CD4-positive, alpha-beta T cell (primary cell): ENCODE data around the gene TEN1. TPM values are rescaled to one million over a fixed set of nuclear protein-coding genes. Genes with fewer than 3 reads are reported as not detected.

ENCODE experiments used
- ATAC-seq: fragments of 200-7000 bp; cut with Tn5 transposase; one replicate; pipeline ENCODE4 v1.10.0; 2022; ENCODE audit warnings: mild to moderate bottlenecking; ENCODE audit not compliant: poor library complexity
- CTCF ChIA-PET: fragments of 350-600 bp; sonication (Branson Sonifier 250); formaldehyde crosslinking; loops from one replicate; lab custom pipeline; 2021; ENCODE audit warnings: antibody characterized with exemption, inconsistent platforms; lab: Charles Lee
- POLR2A ChIA-PET: fragments of 350-600 bp; sonication (Branson Sonifier 250); formaldehyde crosslinking; loops from one replicate; lab custom pipeline; 2021; ENCODE audit warnings: antibody characterized with exemption, inconsistent platforms; lab: Charles Lee
- DNase-seq, 14 experiments: peaks; one replicate each; pipeline ENCODE4 v3.0.0-alpha.2; 2013 to 2020; ENCODE audit warnings: mixed read lengths in 2 of 14
- H3K27ac ChIP-seq, 2 donors: one replicate each; pipeline versions ENCODE4 v1.5.1 to v1.7.0; 2013; ENCODE audit warnings: low read length in 2 of 2, low read depth in 1 of 2, mild to moderate bottlenecking in 1 of 2
- H3K27me3 ChIP-seq, 2 experiments: 1 replicate in 1 of 2; 2 replicates in 1 of 2; pipeline versions ENCODE4 v1.6.1 to v1.7.0; 2013; ENCODE audit warnings: low read length in 2 of 2, control low read depth in 1 of 2, mild to moderate bottlenecking in 1 of 2, moderate library complexity in 1 of 2; ENCODE audit not compliant: insufficient read depth in 2 of 2, control insufficient read depth in 1 of 2
- H3K36me3 ChIP-seq: one replicate; pipeline ENCODE4 v1.6.1; 2013; ENCODE audit warnings: low read length, control low read depth; ENCODE audit not compliant: insufficient read depth
- H3K4me1 ChIP-seq: one replicate; pipeline ENCODE4 v1.6.1; 2013; ENCODE audit warnings: low read length, control low read depth; ENCODE audit not compliant: insufficient read depth
- H3K4me3 ChIP-seq: one replicate; pipeline ENCODE4 v1.5.1; 2013; ENCODE audit warnings: mild to moderate bottlenecking, low read length, moderate library complexity
- H3K9me3 ChIP-seq, 2 experiments: 1 replicate in 1 of 2; 2 replicates in 1 of 2; pipeline versions ENCODE4 v1.6.1 to v1.7.0; 2013; ENCODE audit warnings: low read length in 2 of 2, mild to moderate bottlenecking in 2 of 2, control low read depth in 1 of 2, moderate library complexity in 1 of 2; ENCODE audit not compliant: control insufficient read depth in 1 of 2, insufficient read depth in 1 of 2
- H3K27ac Mint-ChIP-seq: one replicate; pipeline ENCODE4 v1.8.0; 2020; ENCODE audit warnings: mixed read lengths
- H3K27me3 Mint-ChIP-seq: one replicate; pipeline ENCODE4 v1.8.0; 2021; ENCODE audit warnings: mixed read lengths
- H3K36me3 Mint-ChIP-seq: one replicate; pipeline ENCODE4 v1.8.0; 2021; ENCODE audit warnings: low read depth, mixed read lengths
- H3K4me1 Mint-ChIP-seq: one replicate; pipeline ENCODE4 v1.8.0; 2021; ENCODE audit warnings: low read depth, mixed read lengths
- H3K4me3 Mint-ChIP-seq: one replicate; pipeline ENCODE4 v1.8.0; 2020; ENCODE audit warnings: mild to moderate bottlenecking, mixed read lengths
- H3K9me3 Mint-ChIP-seq: one replicate; pipeline ENCODE4 v1.8.0; 2020; ENCODE audit warnings: mixed read lengths
- CTCF ChIP-seq: fragments of 200-600 bp; IDR thresholded peaks from one replicate; pipeline ENCODE4 v1.8.0; 2022; ENCODE audit warnings: antibody characterized with exemption, mild to moderate bottlenecking
- intact Hi-C, 2 experiments: fragments of 100-400 bp; cut with DNase I in 1 of 2; cut with micrococcal nuclease in 1 of 2; formaldehyde crosslinking; loops; one replicate each; pipeline versions ENCODE4 v1.15.1 to v1.9.0; 2023 to 2025; cut with DNase I, micrococcal nuclease
- total RNA-seq, 174 experiments: library from RNA in 2 of 174; stranded (reverse) in 2 of 174; gene quantifications; one replicate each; pipeline ENCODE4 v1.2.3 and lab custom pipeline; 2021 to 2026

TEN1 gene
- total RNA-seq, 2 experiments from 2014 or later = 13.0 to 13.8 TPM

- Histone ChIP-seq H3K4me3 (no peak overlapping the region), H3K27ac (no peak overlapping the region), H3K27me3 (no peaks in the 10 kb centered on the region), H3K9me3 (no peaks in the 10 kb centered on the region), H3K4me1 (no peaks in the 10 kb centered on the region), H3K36me3 (no peaks in the 10 kb centered on the region)
- ChIA-PET POLR2A (interaction anchor here (0.9 kb wide), 1 partner anchor 8 kb away, joined by 3 read pairs; no protein-coding TSS in a partner anchor), CTCF (no interaction called here)
- Mint-ChIP-seq H3K4me3 (no peak overlapping the region), H3K27ac (no peak overlapping the region), H3K27me3 (no peaks in the 10 kb centered on the region), H3K36me3 (peaks cover 4% of the 10 kb centered on the region), H3K4me1 (no peaks in the 10 kb centered on the region), H3K9me3 (no peaks in the 10 kb centered on the region)
- intact Hi-C loops = no loop called here
- no peak for TF ChIP-seq CTCF
- no peak for DNase-seq
- no peak for ATAC-seq
Observed at GRCh38 chr17:75933808-75934207, 45.2 kb upstream of the TEN1 start.

GRCh38 chr17:75937652-75938051, 41.4 kb upstream of the TEN1 start:
- DNase-seq = no peak
- no peak for TF ChIP-seq CTCF
- H3K36me3 ChIP-seq = no peaks in the 10 kb centered on the region
- ChIA-PET POLR2A (no interaction called here), CTCF (no interaction called here)
- Mint-ChIP-seq H3K27ac (no peak overlapping the region), H3K9me3 (no peaks in the 10 kb centered on the region), H3K4me3 (peak overlapping the region; percentile 20), H3K27me3 (no peaks in the 10 kb centered on the region), H3K36me3 (no peaks in the 10 kb centered on the region), H3K4me1 (peaks cover 18% of the 10 kb centered on the region)
- ATAC-seq = no peak
- no peak overlapping the region for H3K4me3 ChIP-seq
- H3K4me1 ChIP-seq = peaks cover 15% of the 10 kb centered on the region
- no peaks in the 10 kb centered on the region for H3K27me3 ChIP-seq
- no peak overlapping the region for H3K27ac ChIP-seq
- H3K9me3 ChIP-seq = no peaks in the 10 kb centered on the region
- intact Hi-C loops = no loop called here

- Histone ChIP-seq H3K4me3 (peak within 1 kb of the TSS; percentile 84), H3K4me1 (peaks cover 15% of the 10 kb centered on the region), H3K9me3 (no peaks in the 10 kb centered on the region), H3K27ac (peak within 1 kb of the TSS in 1 of 2 donors; percentile 82), H3K27me3 (no peaks in the 10 kb centered on the region), H3K36me3 (peaks cover 3% of the 10 kb centered on the region)
- ChIA-PET POLR2A (interaction anchor here (0.6 to 1.4 kb wide), 9 partner anchors 32 to 163 kb away, joined by 3 to 7 read pairs (median 4); partner anchors contain the start of genes ACOX1, MRPL38, TEN1 and WBP2), CTCF (interaction anchor here (0.8 to 1.6 kb wide), 2 partner anchors 39 to 85 kb away, joined by 3 read pairs; partner anchors contain the start of gene WBP2)
- peaks cover 18% of the 10 kb centered on the region for H3K4me1 Mint-ChIP-seq
- H3K4me3 Mint-ChIP-seq = peak within 1 kb of the TSS; percentile 92
- intact Hi-C loops = loop anchor here in 1 of 2 experiments (1.0 kb wide), 1 partner anchor 38 kb away; the partner anchor contains the start of genes ACOX1 and TEN1
- ATAC-seq (peak; percentile 100), DNase-seq (peak; percentile 73 to 92 (median 84))
- H3K27me3 Mint-ChIP-seq = no peaks in the 10 kb centered on the region
- no peak for TF ChIP-seq CTCF
- peak within 1 kb of the TSS; percentile 81 for H3K27ac Mint-ChIP-seq
- H3K36me3 Mint-ChIP-seq = peaks cover 2% of the 10 kb centered on the region
- H3K9me3 Mint-ChIP-seq = no peaks in the 10 kb centered on the region
Observed at GRCh38 chr17:75940727-75941441, 38.2 kb upstream of the TEN1 start, which contains the start of gene FBF1. Gene FBF1, minus strand, starts transcription at chr17:75941042. Its CDS starts 2,893 bp downstream, at chr17:75938149.
